Measurements from ENCODE around the gene C18orf54.

DNA sequence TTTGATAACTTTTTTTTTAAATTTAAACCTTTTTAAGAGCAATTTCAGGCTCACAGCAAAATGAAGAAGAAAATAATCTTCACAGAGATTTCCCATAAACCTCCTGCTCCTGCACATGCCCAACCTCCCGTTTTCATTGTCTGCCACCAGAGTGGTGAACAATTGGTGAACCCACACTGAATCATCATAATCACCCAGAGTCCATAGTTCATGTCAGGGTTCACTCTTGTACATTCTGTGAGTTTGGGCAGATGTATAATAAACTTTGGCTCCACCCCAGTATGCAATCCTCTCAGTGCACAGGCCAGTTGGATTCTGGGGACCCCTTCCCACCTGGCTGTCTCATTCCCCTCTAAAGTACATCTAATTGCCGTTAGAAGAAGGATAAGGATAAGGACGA lies 24.4 kb downstream of the C18orf54 start:
- TF ChIP-seq, protein P1, sequence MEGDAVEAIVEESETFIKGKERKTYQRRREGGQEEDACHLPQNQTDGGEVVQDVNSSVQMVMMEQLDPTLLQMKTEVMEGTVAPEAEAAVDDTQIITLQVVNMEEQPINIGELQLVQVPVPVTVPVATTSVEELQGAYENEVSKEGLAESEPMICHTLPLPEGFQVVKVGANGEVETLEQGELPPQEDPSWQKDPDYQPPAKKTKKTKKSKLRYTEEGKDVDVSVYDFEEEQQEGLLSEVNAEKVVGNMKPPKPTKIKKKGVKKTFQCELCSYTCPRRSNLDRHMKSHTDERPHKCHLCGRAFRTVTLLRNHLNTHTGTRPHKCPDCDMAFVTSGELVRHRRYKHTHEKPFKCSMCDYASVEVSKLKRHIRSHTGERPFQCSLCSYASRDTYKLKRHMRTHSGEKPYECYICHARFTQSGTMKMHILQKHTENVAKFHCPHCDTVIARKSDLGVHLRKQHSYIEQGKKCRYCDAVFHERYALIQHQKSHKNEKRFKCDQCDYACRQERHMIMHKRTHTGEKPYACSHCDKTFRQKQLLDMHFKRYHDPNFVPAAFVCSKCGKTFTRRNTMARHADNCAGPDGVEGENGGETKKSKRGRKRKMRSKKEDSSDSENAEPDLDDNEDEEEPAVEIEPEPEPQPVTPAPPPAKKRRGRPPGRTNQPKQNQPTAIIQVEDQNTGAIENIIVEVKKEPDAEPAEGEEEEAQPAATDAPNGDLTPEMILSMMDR (IDR thresholded peaks at IDR 0.05; ENCODE audit: low read depth, low read length, poor library complexity, severe bottlenecking), result no peak
- TF ChIP-seq EZH2phosphoT487 (IDR thresholded peaks at IDR 0.05; ENCODE audit: borderline replicate concordance, low read length), result no peak
